Omental fat pad (tissue), 4 donors: ENCODE data around the gene RAB1A. TPM values are rescaled to one million over a fixed set of nuclear protein-coding genes. Genes with fewer than 3 reads are reported as not detected.

Source experiments
- ATAC-seq: fragments of 150-250 bp; one replicate; pipeline ENCODE4 v1.9.1; 2016; ENCODE audit warnings: mild to moderate bottlenecking, moderate library complexity; ENCODE audit not compliant: low FRiP score
- DNase-seq: peaks from one replicate; pipeline ENCODE4 v3.0.0-alpha.2; 2019; ENCODE audit warnings: low spot score
- total RNA-seq, 4 donors: library from RNA; depleted of rRNA; stranded (reverse); fragments of >200 nt; gene quantifications; one replicate each; pipeline ENCODE4 v1.1.0, GENCODE V29; 2016
- TF ChIP-seq, protein P1 (sequence below), 3 donors: fragments of 450-650 bp; IDR thresholded peaks; one replicate each; pipeline ENCODE4 v1.5.1; 2016 to 2017; ENCODE audit warnings: antibody characterized with exemption in 3 of 3, mild to moderate bottlenecking in 3 of 3, moderate library complexity in 2 of 3

Gene RAB1A
- total RNA-seq, 4 donors from 2014 or later: 100 to 177 (median 113) TPM

DNA sequence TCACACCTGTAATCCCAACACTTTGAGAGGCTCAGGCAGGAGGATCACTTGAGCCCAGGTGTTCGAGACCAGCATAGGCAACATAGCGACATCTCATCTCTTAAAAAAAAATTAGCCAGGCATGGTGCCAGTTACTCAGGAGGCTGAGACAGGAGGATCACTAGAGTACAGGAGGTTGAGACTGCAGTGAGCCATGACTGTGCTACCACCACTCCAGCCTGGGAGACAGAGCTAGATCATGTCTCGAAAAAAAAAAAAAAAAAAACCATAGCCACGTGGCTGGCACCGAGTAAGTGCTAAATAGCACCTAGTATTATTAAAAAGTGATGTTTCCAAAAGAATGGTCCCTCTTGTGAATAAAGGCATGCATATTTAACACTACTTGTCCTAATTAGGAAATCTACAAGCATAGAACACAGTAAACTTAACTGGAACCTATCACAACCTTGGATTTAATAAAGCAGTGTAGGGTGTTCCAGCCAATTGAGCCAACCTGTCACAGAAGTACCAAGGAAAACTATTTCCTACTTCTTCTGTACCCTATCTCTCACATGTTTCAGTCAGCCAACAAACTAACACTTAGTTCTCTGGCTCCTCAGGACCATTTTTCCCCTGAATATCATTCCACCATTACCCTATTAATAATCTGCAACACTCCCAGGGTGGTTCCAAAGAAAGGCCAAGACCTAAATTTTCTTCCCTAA is 8.8 kb downstream of the RAB1A start:
- ATAC-seq: no peak

DNA sequence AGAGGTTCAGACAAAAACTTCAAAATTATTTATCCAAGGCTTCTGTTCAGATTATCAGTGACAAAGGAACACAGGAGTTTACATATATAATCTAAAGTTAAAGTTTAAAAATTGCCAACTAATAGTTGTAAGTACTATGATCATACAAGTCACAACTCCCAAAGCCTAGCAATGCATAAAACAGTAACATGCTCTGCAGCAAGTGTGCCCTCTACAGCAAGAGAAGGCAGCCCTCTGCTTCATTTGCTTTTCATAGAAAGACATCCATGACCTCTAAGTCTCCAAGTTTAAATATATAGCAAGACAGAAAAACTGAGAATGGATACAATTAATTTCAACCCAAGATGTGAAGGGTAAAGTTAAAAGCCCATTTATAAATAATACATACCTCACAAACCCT is 13.3 kb downstream of the RAB1A start:
- ATAC-seq (no peak), DNase-seq (no peak)
- TF ChIP-seq, protein P1, sequence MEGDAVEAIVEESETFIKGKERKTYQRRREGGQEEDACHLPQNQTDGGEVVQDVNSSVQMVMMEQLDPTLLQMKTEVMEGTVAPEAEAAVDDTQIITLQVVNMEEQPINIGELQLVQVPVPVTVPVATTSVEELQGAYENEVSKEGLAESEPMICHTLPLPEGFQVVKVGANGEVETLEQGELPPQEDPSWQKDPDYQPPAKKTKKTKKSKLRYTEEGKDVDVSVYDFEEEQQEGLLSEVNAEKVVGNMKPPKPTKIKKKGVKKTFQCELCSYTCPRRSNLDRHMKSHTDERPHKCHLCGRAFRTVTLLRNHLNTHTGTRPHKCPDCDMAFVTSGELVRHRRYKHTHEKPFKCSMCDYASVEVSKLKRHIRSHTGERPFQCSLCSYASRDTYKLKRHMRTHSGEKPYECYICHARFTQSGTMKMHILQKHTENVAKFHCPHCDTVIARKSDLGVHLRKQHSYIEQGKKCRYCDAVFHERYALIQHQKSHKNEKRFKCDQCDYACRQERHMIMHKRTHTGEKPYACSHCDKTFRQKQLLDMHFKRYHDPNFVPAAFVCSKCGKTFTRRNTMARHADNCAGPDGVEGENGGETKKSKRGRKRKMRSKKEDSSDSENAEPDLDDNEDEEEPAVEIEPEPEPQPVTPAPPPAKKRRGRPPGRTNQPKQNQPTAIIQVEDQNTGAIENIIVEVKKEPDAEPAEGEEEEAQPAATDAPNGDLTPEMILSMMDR (IDR thresholded peaks at IDR 0.05): no peak

More for the DNA sequence above, 8.8 kb downstream of the RAB1A start:
- DNase-seq: no peak
- TF ChIP-seq, protein P1 (IDR thresholded peaks at IDR 0.05): no peak

DNA sequence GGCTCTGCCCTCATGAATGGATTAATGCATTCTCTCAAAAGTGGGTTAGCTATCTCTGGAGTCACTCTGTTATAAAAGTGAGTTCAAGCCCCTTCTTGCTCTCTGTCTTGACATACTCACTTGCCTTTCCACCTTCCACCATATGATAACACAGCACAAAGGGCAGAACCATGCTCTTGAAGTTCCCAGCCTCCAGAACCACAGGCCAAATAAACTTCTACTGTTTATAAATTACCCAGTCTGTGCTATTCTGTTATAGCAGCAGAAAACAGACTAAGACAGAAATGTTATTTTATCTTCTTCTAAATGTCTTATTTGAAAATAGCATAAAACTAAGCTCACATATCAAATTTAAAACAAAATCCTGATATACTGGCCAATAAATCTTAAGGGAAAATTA is 15.0 kb downstream of the RAB1A start:
- no peak for DNase-seq
- TF ChIP-seq, protein P1 (IDR thresholded peaks at IDR 0.05): no peak
- ATAC-seq: no peak

DNA sequence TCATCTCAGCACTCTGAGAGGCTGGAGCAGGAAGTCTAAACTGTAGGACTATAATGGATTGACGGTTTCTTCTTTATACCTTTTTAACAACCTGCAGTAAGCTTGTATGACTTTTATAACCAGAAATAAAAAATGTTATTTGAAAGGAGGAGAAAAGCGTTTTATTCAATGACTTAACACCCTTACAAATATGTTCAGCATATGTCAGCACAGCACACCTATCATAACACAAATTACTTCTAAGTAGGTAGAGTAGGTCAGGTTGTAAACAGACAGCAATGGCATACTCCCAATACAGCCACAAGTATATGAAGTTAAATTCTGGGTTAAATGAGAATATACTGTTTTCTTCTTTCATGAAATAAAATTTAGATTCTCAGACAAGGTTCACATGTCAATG is 16.1 kb downstream of the RAB1A start:
- DNase-seq (no peak), ATAC-seq (no peak)
- TF ChIP-seq, protein P1 (IDR thresholded peaks at IDR 0.05): no peak

DNA sequence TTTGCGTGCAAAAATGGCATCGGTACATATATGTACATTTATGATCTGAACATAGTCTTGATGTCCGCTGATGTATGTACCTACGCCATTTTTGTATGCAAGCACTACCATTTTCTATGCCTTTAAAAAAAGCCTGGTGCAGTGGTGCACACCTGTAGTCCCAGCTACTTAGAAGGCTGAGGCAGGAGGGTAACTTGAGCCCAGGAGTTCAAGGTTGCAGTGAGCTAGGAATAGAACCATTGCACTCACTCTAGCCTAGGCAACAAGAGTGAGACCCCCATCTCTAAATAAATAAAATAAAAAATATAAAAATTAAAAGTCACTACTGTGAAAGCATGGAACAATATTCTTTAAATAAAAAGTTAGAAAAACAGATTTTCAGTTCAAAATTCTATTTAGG is 16.7 kb downstream of the RAB1A start:
- ATAC-seq: no peak
- no peak for DNase-seq
- TF ChIP-seq, protein P1 (IDR thresholded peaks at IDR 0.05): no peak

DNA sequence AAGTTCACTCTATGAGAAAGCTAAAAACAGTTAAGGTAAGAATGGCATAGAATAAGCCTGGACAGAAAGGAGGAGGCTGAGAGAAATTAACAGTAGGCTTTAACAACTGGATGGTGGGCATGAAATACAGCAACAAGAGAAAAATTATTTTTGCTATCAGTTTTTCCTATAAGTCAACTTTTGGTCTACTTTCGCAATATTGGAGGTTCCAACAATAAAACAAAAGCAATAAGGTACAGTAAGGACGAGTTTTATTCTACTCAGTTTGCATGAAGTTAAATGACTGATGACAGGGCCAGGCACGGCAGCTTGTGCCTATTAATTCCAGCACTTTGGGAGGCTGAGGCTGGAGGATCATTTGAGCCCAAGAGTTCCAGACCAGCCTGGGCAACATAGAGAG is 17.3 kb downstream of the RAB1A start:
- TF ChIP-seq, protein P1 (IDR thresholded peaks at IDR 0.05): no peak
- DNase-seq (no peak), ATAC-seq (no peak)

DNA sequence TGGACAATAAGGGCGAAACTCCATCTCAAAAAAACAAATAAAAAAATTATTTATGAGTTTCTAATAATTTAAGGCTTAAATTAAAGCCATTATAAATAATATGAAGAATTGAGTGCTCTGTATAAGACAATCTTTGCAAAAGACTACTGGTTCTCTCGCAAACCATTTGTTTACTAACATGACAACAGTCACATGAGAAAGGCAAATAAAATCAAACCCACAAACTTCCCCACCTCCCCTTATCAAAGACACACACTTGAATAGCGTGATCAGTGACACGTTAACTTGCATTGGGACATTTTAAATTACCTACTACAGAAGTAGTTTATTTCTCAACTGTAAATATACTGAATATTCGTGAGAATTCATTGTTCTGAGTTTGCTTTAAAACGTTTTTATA is 21.1 kb downstream of the RAB1A start:
- TF ChIP-seq, protein P1 (IDR thresholded peaks at IDR 0.05): no peak
- DNase-seq (no peak), ATAC-seq (no peak)
